Activated naive CD4-positive, alpha-beta T cell treated with anti-CD3 and anti-CD28 coated beads, Interleukin-2, amount 50 U/mL, for 24 hours (primary cell): ENCODE results near the gene MAP3K8.
"Not testable (repeated sequence)": the region's sequence is repeated elsewhere in the genome, so short reads cannot be mapped to it uniquely, and the experiment has no call there.

Source experiments
- H3K27ac Mint-ChIP-seq: one replicate; pipeline ENCODE4 v1.8.0; 2021; ENCODE audit warnings: mild to moderate bottlenecking, mixed read lengths
- H3K27me3 Mint-ChIP-seq: one replicate; pipeline ENCODE4 v1.8.0; 2021; ENCODE audit warnings: mixed read lengths
- H3K36me3 Mint-ChIP-seq: one replicate; pipeline ENCODE4 v1.8.0; 2021; ENCODE audit warnings: mixed read lengths
- H3K4me1 Mint-ChIP-seq: one replicate; pipeline ENCODE4 v1.8.0; 2021; ENCODE audit warnings: mixed read lengths
- H3K4me3 Mint-ChIP-seq: one replicate; pipeline ENCODE4 v1.8.0; 2021; ENCODE audit warnings: mild to moderate bottlenecking, mixed read lengths
- H3K9me3 Mint-ChIP-seq: one replicate; pipeline ENCODE4 v1.8.0; 2021; ENCODE audit warnings: mixed read lengths

Gene MAP3K8

DNA sequence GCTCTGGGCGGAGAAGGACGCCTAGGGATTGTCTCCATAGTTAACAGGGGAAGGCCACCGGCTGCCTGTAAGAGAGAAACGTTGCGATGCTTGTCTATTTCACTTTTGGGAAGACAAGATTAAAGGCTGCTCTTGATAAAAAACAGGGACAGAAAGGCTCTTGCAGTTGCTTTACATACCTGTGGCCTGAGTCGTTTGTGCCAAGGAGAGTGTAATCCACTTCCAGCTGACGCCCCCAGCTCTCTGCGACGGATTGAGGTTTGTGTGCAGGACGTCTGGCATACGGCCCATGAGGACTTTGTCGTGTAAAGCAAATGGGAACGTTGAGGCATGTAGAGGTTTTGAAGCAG is 1.1 kb downstream of the MAP3K8 start:
- no peaks in the 10 kb centered on the region for H3K9me3 Mint-ChIP-seq
- H3K27ac Mint-ChIP-seq, result peak overlapping the region; percentile 18
- no peaks in the 10 kb centered on the region for H3K27me3 Mint-ChIP-seq
- H3K4me1 Mint-ChIP-seq, result peaks cover 48% of the 10 kb centered on the region
- H3K36me3 Mint-ChIP-seq, result peaks cover 2% of the 10 kb centered on the region
- H3K4me3 Mint-ChIP-seq, result peak overlapping the region; percentile 88

- not testable (repeated sequence) for H3K36me3 Mint-ChIP-seq
Measured at GRCh38 chr10:30435499-30436167, 1.6 kb downstream of the MAP3K8 start.

GRCh38 chr10:30436191-30436611 is 2.2 kb downstream of the MAP3K8 start:
- H3K27ac Mint-ChIP-seq, result peak overlapping the region; percentile 12
- peaks cover 48% of the 10 kb centered on the region for H3K4me1 Mint-ChIP-seq
- peaks cover 3% of the 10 kb centered on the region for H3K36me3 Mint-ChIP-seq
- peak overlapping the region; percentile 68 for H3K4me3 Mint-ChIP-seq
- H3K27me3 Mint-ChIP-seq, result no peaks in the 10 kb centered on the region
- H3K9me3 Mint-ChIP-seq, result no peaks in the 10 kb centered on the region

More at GRCh38 chr10:30435499-30436167, 1.6 kb downstream of the MAP3K8 start:
- peak overlapping the region; percentile 18 for H3K27ac Mint-ChIP-seq
- not testable (repeated sequence) for H3K9me3 Mint-ChIP-seq, H3K27me3 Mint-ChIP-seq
- peaks cover 48% of the 10 kb centered on the region for H3K4me1 Mint-ChIP-seq
- peak overlapping the region; percentile 88 for H3K4me3 Mint-ChIP-seq

- H3K4me1 Mint-ChIP-seq, result peaks cover 48% of the 10 kb centered on the region
- peak overlapping the region; percentile 60 for H3K27ac Mint-ChIP-seq
- H3K4me3 Mint-ChIP-seq, result peak overlapping the region; percentile 68
- no peaks in the 10 kb centered on the region for H3K9me3 Mint-ChIP-seq
- H3K36me3 Mint-ChIP-seq, result peaks cover 3% of the 10 kb centered on the region
- H3K27me3 Mint-ChIP-seq, result no peaks in the 10 kb centered on the region
Measured at GRCh38 chr10:30436671-30437030, 2.7 kb downstream of the MAP3K8 start.

- H3K4me3 Mint-ChIP-seq, result peak overlapping the region; percentile 68
- peaks cover 48% of the 10 kb centered on the region for H3K4me1 Mint-ChIP-seq
- H3K9me3 Mint-ChIP-seq, result no peaks in the 10 kb centered on the region
- H3K27ac Mint-ChIP-seq, result peak overlapping the region; percentile 60
- H3K36me3 Mint-ChIP-seq, result peaks cover 3% of the 10 kb centered on the region
- H3K27me3 Mint-ChIP-seq, result no peaks in the 10 kb centered on the region
Measured at GRCh38 chr10:30437031-30437841, 3.3 kb downstream of the MAP3K8 start.

- Mint-ChIP-seq H3K4me1 (peaks cover 42% of the 10 kb centered on the region), H3K4me3 (peak overlapping the region; percentile 68), H3K36me3 (peaks cover 3% of the 10 kb centered on the region), H3K27me3 (no peaks in the 10 kb centered on the region), H3K27ac (peak overlapping the region; percentile 60), H3K9me3 (no peaks in the 10 kb centered on the region)
Measured at GRCh38 chr10:30438021-30438850, 4.3 kb downstream of the MAP3K8 start.

DNA sequence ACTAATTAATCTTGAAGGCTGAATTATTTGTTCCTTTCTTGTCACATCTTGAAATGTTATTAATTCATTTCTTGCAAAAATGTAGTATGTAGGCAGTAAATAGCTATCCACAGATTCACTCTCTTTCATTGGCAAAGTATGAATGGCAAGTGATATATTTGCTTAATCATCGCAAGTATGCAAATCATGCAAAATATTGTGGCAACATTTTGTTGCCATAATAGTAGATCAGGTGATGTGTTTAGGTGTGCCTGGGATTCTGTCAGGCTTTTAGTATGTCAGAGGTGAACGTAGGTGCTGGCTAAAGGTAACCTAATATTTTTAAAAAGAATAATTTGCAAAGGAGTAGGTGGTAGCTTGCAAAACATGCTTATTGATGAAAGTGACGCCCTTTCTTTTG is 5.9 kb downstream of the MAP3K8 start:
- H3K27ac Mint-ChIP-seq, result no peak overlapping the region

DNA sequence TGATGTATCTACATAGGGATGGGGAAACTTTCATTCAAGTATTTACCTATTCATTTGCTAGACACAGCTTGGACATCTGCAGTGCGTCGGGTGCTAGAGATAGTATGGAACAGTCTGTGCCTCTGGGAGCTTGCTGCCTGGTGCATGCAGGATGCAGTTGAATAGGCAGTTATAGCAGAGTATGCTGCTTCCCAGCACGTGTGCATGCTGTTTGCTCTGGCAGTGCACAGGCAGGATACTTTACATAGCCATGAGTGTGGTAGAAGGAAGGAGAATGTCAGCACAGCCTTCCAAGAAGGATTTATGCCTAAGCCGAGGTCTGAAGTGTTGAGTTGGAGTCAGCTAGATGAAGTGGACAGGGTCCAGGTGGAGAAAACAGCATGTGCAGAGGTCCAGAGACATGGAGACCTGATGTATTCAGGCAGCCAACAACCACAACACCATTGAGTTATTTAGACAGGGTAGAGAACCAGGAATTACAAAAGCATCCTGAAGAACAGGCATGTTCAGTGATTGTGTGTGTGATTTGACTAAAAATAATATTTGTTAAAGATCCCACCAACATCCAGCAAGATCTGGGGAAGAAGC is 8.1 kb downstream of the MAP3K8 start:
- no peak overlapping the region for H3K4me3 Mint-ChIP-seq
- H3K36me3 Mint-ChIP-seq, result peaks cover 3% of the 10 kb centered on the region
- no peaks in the 10 kb centered on the region for H3K9me3 Mint-ChIP-seq
- H3K27ac Mint-ChIP-seq, result no peak overlapping the region
- no peaks in the 10 kb centered on the region for H3K27me3 Mint-ChIP-seq
- peaks cover 20% of the 10 kb centered on the region for H3K4me1 Mint-ChIP-seq

More for the DNA sequence above, 5.9 kb downstream of the MAP3K8 start:
- no peaks in the 10 kb centered on the region for H3K27me3 Mint-ChIP-seq
- no peaks in the 10 kb centered on the region for H3K9me3 Mint-ChIP-seq
- peaks cover 37% of the 10 kb centered on the region for H3K4me1 Mint-ChIP-seq
- no peak overlapping the region for H3K4me3 Mint-ChIP-seq
- peaks cover 3% of the 10 kb centered on the region for H3K36me3 Mint-ChIP-seq

DNA sequence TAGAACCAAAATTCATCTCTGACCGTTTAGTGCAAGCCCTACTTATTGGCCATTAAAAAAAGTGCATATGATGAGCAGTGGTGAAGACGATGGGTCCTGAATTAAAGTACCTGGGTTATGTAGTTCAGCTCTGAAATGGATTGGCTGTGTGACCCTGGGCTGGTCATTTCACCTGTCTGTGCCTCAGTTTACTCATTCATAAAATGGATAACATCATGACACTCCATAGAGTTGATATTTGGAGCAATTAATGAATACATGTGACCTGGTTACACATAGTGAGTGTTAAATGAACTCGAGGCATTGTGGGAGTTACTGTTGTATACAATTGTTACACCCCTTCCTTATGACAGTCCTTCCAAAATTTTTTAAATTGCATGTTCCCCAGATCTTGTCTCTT is 9.1 kb downstream of the MAP3K8 start:
- Mint-ChIP-seq H3K4me1 (peaks cover 10% of the 10 kb centered on the region), H3K36me3 (peaks cover 6% of the 10 kb centered on the region), H3K27me3 (no peaks in the 10 kb centered on the region), H3K4me3 (no peak overlapping the region), H3K27ac (no peak overlapping the region), H3K9me3 (no peaks in the 10 kb centered on the region)

DNA sequence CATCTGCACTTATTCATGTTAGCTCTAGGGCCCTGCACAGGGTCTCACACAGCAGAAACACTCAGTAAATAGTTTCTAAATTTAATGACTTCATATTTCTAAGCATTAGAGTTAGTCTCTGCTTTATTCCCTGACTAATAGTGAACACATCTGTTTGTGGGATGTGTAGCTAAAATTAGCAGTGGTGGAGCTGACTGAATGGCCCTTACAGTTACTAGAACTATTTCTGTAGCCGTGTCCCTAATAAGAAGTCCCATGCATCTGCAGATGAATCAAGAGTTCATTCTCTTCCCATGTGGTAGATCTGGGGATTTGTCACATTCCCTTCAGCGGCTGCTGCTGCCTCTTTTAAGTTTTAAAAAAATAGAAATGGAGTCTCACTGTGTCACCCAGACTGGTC is 11.7 kb downstream of the MAP3K8 start:
- Mint-ChIP-seq H3K27ac (no peak overlapping the region), H3K4me1 (peaks cover 3% of the 10 kb centered on the region)

GRCh38 chr10:30447125-30447799 is 13.3 kb downstream of the MAP3K8 start:
- Mint-ChIP-seq H3K4me3 (no peak overlapping the region), H3K36me3 (peaks cover 16% of the 10 kb centered on the region), H3K9me3 (no peaks in the 10 kb centered on the region), H3K27me3 (no peaks in the 10 kb centered on the region), H3K4me1 (peaks cover 3% of the 10 kb centered on the region), H3K27ac (no peak overlapping the region)

More for the DNA sequence above, 11.7 kb downstream of the MAP3K8 start:
- no peaks in the 10 kb centered on the region for H3K9me3 Mint-ChIP-seq
- H3K4me3 Mint-ChIP-seq, result no peak overlapping the region
- peaks cover 16% of the 10 kb centered on the region for H3K36me3 Mint-ChIP-seq
- H3K27me3 Mint-ChIP-seq, result no peaks in the 10 kb centered on the region

DNA sequence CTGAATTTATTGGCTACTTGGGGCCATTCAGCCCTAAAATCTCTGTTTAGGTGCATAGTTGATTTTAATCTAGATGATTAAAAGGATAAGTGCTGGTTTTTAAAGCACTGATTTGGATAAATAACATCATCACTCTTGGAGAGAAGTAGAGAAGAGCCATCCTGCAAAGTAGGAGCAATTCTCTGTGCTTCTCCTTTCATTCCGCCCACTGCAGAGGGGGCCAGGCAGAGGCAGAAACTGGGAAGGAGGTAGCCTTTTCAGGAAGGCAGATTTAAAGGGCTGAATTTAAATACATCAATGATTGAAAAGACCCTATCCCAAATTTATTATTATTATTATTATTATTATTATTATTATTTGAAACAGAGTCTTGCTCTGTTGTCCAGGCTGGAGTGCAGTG is 14.1 kb downstream of the MAP3K8 start:
- Mint-ChIP-seq H3K36me3 (peaks cover 16% of the 10 kb centered on the region), H3K27me3 (no peaks in the 10 kb centered on the region), H3K4me1 (peaks cover 3% of the 10 kb centered on the region), H3K4me3 (no peak overlapping the region), H3K9me3 (no peaks in the 10 kb centered on the region), H3K27ac (no peak overlapping the region)

DNA sequence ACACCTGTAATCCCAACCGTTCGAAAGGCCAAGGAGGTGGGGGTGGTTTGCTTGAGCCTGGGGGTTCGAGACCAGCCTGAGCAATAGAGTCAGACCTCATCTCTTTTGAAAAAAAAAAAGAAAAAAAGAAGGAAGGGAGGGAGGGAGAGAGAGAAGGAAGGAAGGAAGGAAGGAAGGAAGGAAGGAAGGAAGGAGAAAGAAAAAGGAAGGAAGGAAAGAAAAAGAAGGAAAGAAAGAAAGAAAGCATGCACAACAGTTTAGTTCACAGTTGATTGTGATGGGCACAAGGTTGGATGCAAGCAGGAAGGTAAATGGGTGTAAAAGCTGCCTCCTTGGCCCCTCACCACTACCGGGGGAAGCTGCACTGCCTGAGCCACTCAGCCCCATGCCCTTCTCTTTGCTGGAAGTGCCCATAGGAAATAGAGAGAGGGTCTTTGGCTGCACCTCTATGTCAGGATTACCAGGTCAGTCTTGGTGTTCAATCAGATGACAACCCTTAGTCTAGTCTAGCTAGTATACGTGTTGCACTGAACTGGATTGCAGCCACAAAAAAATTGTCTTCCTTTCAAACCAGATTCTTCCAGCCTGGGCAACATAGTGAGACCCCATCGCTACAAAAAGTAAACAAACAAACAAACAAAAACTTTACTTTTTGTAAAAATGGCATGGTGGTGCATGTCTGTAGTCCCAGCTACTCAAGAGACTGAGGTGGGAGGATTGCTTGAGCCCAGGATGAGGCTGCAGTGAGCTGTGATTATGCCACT is 20.0 kb downstream of the MAP3K8 start:
- H3K27me3 Mint-ChIP-seq, result no peaks in the 10 kb centered on the region

GRCh38 chr10:30454744-30455510 is 20.9 kb downstream of the MAP3K8 start:
- Mint-ChIP-seq H3K4me3 (peak overlapping the region; percentile 7), H3K36me3 (peaks cover 8% of the 10 kb centered on the region), H3K27me3 (no peaks in the 10 kb centered on the region), H3K27ac (peak overlapping the region; percentile 12), H3K4me1 (peaks cover 31% of the 10 kb centered on the region), H3K9me3 (no peaks in the 10 kb centered on the region)

More for the DNA sequence above, 20.0 kb downstream of the MAP3K8 start:
- H3K4me1 Mint-ChIP-seq, result peaks cover 31% of the 10 kb centered on the region
- no peaks in the 10 kb centered on the region for H3K9me3 Mint-ChIP-seq
- peaks cover 12% of the 10 kb centered on the region for H3K36me3 Mint-ChIP-seq
- no peak overlapping the region for H3K27ac Mint-ChIP-seq
- no peak overlapping the region for H3K4me3 Mint-ChIP-seq
